Measurements from ENCODE around the gene SAXO2. TPM values are rescaled to one million over a fixed set of nuclear protein-coding genes. Genes with fewer than 3 reads are reported as not detected.
"Not testable (repeated sequence)": the region's sequence is repeated elsewhere in the genome, so short reads cannot be mapped to it uniquely, and the experiment has no call there.

SAXO2 gene
- total and polyA plus RNA-seq, 2 of the 8 experiments (the other 6 are each of a cell fraction or from before 2014, with no cell fraction given) = 3.1 TPM

DNA sequence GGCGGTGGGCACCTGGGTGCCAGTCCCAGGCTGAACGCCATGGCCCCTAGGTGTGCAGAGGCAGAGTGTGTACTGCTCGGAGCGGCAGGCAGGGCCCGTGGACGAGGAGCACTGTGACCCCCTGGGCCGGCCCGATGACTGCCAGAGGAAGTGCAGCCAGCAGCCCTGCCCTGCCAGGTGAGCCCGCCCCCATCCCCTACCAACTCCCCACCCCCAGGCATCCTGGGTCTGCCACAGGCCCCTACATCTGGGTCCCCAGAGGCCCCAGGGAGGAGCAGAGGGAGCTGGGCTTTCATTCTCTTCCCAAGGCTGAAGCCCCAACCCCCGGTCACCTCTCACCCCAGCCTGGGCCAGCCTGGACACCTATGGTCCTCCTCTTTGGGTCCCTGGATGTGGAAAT lies 63.0 kb downstream of the SAXO2 start:
- H2BK12ac ChIP-seq (ENCODE audit: low read depth, low read length); H3K9ac ChIP-seq (replicated peaks in 1 of 4; ENCODE audit: extremely low read depth in 1 of 4, low read depth in 3 of 4, low read length in 3 of 4); H3K27me3 ChIP-seq (replicated peaks in 1 of 4; ENCODE audit: control insufficient read depth in 3 of 4, extremely low read depth in 1 of 4, insufficient read depth in 3 of 4, low read length in 3 of 4); H4K8ac ChIP-seq (ENCODE audit: extremely low read depth, insufficient read depth, low read length); H2BK120ac ChIP-seq (replicated peaks; ENCODE audit: low read depth, low read length); H3K27ac ChIP-seq (ENCODE audit: low read depth, low read length); H3K4ac ChIP-seq (replicated peaks; ENCODE audit: insufficient read length, low read depth, low read length); FAIRE-seq; H3K4me2 ChIP-seq (ENCODE audit: insufficient read depth in 1 of 2, low read depth in 2 of 2, low read length in 2 of 2); H3K4me1 ChIP-seq (replicated peaks in 1 of 4; ENCODE audit: control insufficient read depth in 3 of 4, insufficient read depth in 4 of 4, low read length in 3 of 4); H4K5ac ChIP-seq (ENCODE audit: insufficient read length, low read depth, low read length); H3K79me1 ChIP-seq (ENCODE audit: low read depth, low read length); H2BK20ac ChIP-seq (ENCODE audit: low read length); H3K79me2 ChIP-seq (ENCODE audit: control insufficient read depth in 1 of 2, insufficient read depth in 2 of 2, low read length in 2 of 2); H2BK5ac ChIP-seq (ENCODE audit: low read depth, low read length); DNase-seq (ENCODE audit: low read depth in 1 of 2, low spot score in 2 of 2); POLR2A ChIA-PET (ENCODE audit: partially characterized antibody); H2AK5ac ChIP-seq (ENCODE audit: low read depth, low read length); H2AFZ ChIP-seq (ENCODE audit: low read length); H3K36me3 ChIP-seq (ENCODE audit: control insufficient read depth in 2 of 4, insufficient read depth in 4 of 4, low read length in 3 of 4); H3K56ac ChIP-seq (replicated peaks; ENCODE audit: insufficient read length, low read depth, low read length); H3K4me3 ChIP-seq (ENCODE audit: extremely low read depth in 1 of 4, insufficient read depth in 2 of 4, low read depth in 3 of 4, low read length in 4 of 4); H3K9me3 ChIP-seq (ENCODE audit: insufficient read depth in 2 of 2, low read depth in 1 of 2, low read length in 1 of 2); H4K20me1 ChIP-seq (replicated peaks in 1 of 2; ENCODE audit: control insufficient read depth in 1 of 2, insufficient read depth in 2 of 2, low read length in 2 of 2); H3K18ac ChIP-seq (ENCODE audit: extremely low read depth, low read length); H3K14ac ChIP-seq (ENCODE audit: insufficient read length); H3K23ac ChIP-seq (ENCODE audit: insufficient read length); H2BK15ac ChIP-seq (ENCODE audit: low read length); H3K23me2 ChIP-seq (ENCODE audit: low read depth, low read length); CTCF ChIA-PET (ENCODE audit: partially characterized antibody); H4K91ac ChIP-seq (replicated peaks; ENCODE audit: insufficient read length, low read length): not testable (repeated sequence)
- WGBS, 2 experiments (ENCODE audit: extremely low coverage in 1 of 2, insufficient coverage in 1 of 2, insufficient read length in 1 of 2, insufficient replicate concordance in 2 of 2, low coverage in 1 of 2, low lambda C conversion rate in 2 of 2, missing lambda C conversion rate in 1 of 2) = 76% methylated on average over 4 of the region's 10 CpGs; no CpG with 5 or more reads in 1 of the 2 experiments

GRCh38 chr15:82326896-82327295 lies 64.3 kb downstream of the SAXO2 start:
- H3K4me1 ChIP-seq (replicated peaks in 1 of 4; ENCODE audit: control insufficient read depth in 3 of 4, insufficient read depth in 4 of 4, low read length in 3 of 4); H3K56ac ChIP-seq (replicated peaks; ENCODE audit: insufficient read length, low read depth, low read length); H3K9ac ChIP-seq (replicated peaks in 1 of 4; ENCODE audit: extremely low read depth in 1 of 4, low read depth in 3 of 4, low read length in 3 of 4); H3K79me1 ChIP-seq (ENCODE audit: low read depth, low read length); H3K4ac ChIP-seq (replicated peaks; ENCODE audit: insufficient read length, low read depth, low read length); CTCF ChIA-PET (ENCODE audit: partially characterized antibody); H4K91ac ChIP-seq (replicated peaks; ENCODE audit: insufficient read length, low read length); H3K27me3 ChIP-seq (replicated peaks in 1 of 4; ENCODE audit: control insufficient read depth in 3 of 4, extremely low read depth in 1 of 4, insufficient read depth in 3 of 4, low read length in 3 of 4); H2AK5ac ChIP-seq (ENCODE audit: low read depth, low read length); H3K4me2 ChIP-seq (ENCODE audit: insufficient read depth in 1 of 2, low read depth in 2 of 2, low read length in 2 of 2); POLR2A ChIA-PET (ENCODE audit: partially characterized antibody); H3K18ac ChIP-seq (ENCODE audit: extremely low read depth, low read length); H2BK15ac ChIP-seq (ENCODE audit: low read length); H3K14ac ChIP-seq (ENCODE audit: insufficient read length); DNase-seq (ENCODE audit: low read depth in 1 of 2, low spot score in 2 of 2); FAIRE-seq; H3K27ac ChIP-seq (ENCODE audit: low read depth, low read length); H3K79me2 ChIP-seq (ENCODE audit: control insufficient read depth in 1 of 2, insufficient read depth in 2 of 2, low read length in 2 of 2); H2BK12ac ChIP-seq (ENCODE audit: low read depth, low read length); H4K20me1 ChIP-seq (replicated peaks in 1 of 2; ENCODE audit: control insufficient read depth in 1 of 2, insufficient read depth in 2 of 2, low read length in 2 of 2); H3K23ac ChIP-seq (ENCODE audit: insufficient read length); H3K4me3 ChIP-seq (ENCODE audit: extremely low read depth in 1 of 4, insufficient read depth in 2 of 4, low read depth in 3 of 4, low read length in 4 of 4); H4K5ac ChIP-seq (ENCODE audit: insufficient read length, low read depth, low read length); H2AFZ ChIP-seq (ENCODE audit: low read length); H2BK120ac ChIP-seq (replicated peaks; ENCODE audit: low read depth, low read length); H3K36me3 ChIP-seq (ENCODE audit: control insufficient read depth in 2 of 4, insufficient read depth in 4 of 4, low read length in 3 of 4); H3K23me2 ChIP-seq (ENCODE audit: low read depth, low read length); H2BK5ac ChIP-seq (ENCODE audit: low read depth, low read length); H3K9me3 ChIP-seq (ENCODE audit: insufficient read depth in 2 of 2, low read depth in 1 of 2, low read length in 1 of 2); H4K8ac ChIP-seq (ENCODE audit: extremely low read depth, insufficient read depth, low read length); H2BK20ac ChIP-seq (ENCODE audit: low read length): not testable (repeated sequence)
- 80% methylated on average over 11 of the region's 23 CpGs; no CpG with 5 or more reads in 1 of the 2 experiments for WGBS, 2 experiments (ENCODE audit: extremely low coverage in 1 of 2, insufficient coverage in 1 of 2, insufficient read length in 1 of 2, insufficient replicate concordance in 2 of 2, low coverage in 1 of 2, low lambda C conversion rate in 2 of 2, missing lambda C conversion rate in 1 of 2)
